Activated CD4-positive, alpha-beta T cell treated with anti-CD3 and anti-CD28 coated beads, Interleukin-2, amount 10 ng/mL, durations not matched to agents 7 days and 5 days (primary cell): ENCODE measurements around the gene RAB11FIP3. TPM values are rescaled to one million over a fixed set of nuclear protein-coding genes. Genes with fewer than 3 reads are reported as not detected.
"Not testable (repeated sequence)": the region's sequence is repeated elsewhere in the genome, so short reads cannot be mapped to it uniquely, and the experiment has no call there.

Experiments used
- CTCF ChIA-PET: fragments of 350-600 bp; sonication (Branson Sonifier 250); formaldehyde crosslinking; loops from one replicate; lab custom pipeline; 2021; ENCODE audit warnings: antibody characterized with exemption; lab: Charles Lee
- POLR2A ChIA-PET: fragments of 350-600 bp; sonication (Branson Sonifier 250); formaldehyde crosslinking; loops from one replicate; lab custom pipeline; 2021; ENCODE audit warnings: antibody characterized with exemption; lab: Charles Lee
- DNase-seq: peaks from one replicate; pipeline ENCODE4 v3.0.0-alpha.2; 2020
- H3K27ac Mint-ChIP-seq: one replicate; pipeline ENCODE4 v1.8.0; 2021; ENCODE audit warnings: mild to moderate bottlenecking, moderate library complexity, mixed read lengths
- H3K27me3 Mint-ChIP-seq: one replicate; pipeline ENCODE4 v1.8.0; 2021; ENCODE audit warnings: mixed read lengths
- H3K36me3 Mint-ChIP-seq: one replicate; pipeline ENCODE4 v1.8.0; 2021; ENCODE audit warnings: low read depth, mixed read lengths
- H3K4me1 Mint-ChIP-seq: one replicate; pipeline ENCODE4 v1.8.0; 2021; ENCODE audit warnings: mixed read lengths
- H3K4me3 Mint-ChIP-seq: one replicate; pipeline ENCODE4 v1.8.0; 2021; ENCODE audit warnings: mild to moderate bottlenecking, moderate library complexity, mixed read lengths
- H3K9me3 Mint-ChIP-seq: one replicate; pipeline ENCODE4 v1.8.0; 2021; ENCODE audit warnings: mixed read lengths
- total RNA-seq, 2 experiments: library from RNA; stranded (reverse); gene quantifications; one replicate each; pipeline ENCODE4 v1.2.3, GENCODE V29; 2021

Gene RAB11FIP3
- total RNA-seq, 2 experiments from 2014 or later, result 22.7 to 26.0 TPM

DNA sequence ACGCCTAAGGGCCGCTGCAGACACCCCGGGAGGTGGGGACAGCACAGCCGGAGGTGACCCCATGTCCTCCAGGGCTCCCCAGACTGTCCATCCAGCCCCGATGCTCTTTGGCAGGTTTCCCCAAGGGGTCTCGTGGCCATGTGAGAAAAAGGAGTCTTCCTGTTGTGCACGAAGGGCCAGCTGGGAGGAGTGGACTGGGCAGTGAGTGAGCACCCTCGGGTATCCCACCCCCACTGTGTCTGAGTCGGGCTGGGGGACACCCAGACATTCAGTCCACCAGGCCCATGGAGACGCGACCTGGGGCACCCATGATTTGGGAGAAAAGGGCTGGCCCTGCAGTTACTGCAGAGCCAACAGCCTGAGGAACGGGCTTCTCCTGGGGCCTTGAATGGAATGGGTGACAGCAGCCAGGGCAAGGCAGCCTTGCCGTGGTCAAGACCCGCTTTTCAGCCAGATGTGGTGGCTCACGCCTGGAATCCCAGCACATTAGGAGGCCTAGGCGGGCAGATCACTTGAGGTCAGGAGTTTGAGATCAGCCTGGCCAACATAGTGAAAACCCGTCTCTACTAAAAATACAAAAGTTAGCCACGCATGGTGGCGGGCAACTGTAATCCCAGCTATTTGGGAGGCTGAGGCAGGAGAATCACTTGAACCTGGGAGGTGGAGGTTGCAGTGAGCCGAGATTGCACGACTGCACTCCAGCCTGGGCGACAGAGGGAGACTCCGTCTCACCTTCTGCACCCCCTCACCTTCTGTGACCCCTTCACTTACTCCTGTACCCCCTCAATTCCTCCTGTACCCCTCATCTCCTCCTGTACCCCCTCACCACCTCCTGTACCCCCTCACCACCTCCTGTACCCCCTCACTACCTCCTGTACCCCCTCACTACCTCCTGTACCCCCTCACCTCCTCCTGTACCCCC is 78.0 kb downstream of the RAB11FIP3 start:
- Mint-ChIP-seq H3K4me1 (no peaks in the 10 kb centered on the region), H3K36me3 (peaks cover 1% of the 10 kb centered on the region), H3K4me3 (no peak overlapping the region), H3K9me3 (no peaks in the 10 kb centered on the region), H3K27me3 (no peaks in the 10 kb centered on the region), H3K27ac (no peak overlapping the region)
- POLR2A ChIA-PET, result no interaction called here
- no peak for DNase-seq
- CTCF ChIA-PET, result no interaction called here

DNA sequence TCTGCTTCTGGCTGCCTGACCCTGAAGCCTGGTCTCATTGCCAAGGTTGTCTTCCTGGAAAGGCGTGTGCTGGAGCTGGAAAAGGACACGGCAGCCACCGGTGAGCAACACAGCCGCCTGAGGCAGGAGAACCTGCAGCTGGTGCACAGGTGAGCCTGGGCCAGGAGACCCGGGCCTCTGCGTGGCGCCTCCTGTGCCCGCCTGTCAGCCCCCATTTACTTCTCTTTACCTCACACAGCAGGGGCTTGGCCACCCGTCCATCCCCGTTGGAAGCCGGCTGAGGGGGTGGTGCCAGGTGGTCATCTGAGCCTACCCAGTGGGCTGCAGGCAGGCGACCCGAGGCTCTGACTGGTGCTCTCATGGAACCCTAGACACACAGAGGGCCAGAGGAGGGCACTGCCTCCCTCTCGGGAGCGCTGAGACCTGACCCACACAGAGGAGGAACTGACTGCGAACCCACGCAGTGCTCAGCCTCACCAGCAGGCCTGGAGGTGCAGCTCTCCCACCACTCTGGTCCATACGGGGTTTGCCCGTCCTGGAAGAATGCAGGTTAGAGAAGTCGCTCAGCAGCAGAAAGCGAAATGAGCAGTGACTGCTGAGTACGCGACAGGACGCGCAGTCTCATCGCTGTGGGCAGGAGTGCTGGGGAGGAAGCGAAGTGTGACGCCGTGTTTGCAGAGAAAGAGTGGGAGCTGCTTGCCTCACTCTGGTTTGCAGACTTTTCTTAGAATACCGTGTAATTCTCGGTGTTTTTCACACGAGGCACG is 80.2 kb downstream of the RAB11FIP3 start:
- Mint-ChIP-seq H3K27ac (no peak overlapping the region), H3K4me1 (no peaks in the 10 kb centered on the region), H3K9me3 (no peaks in the 10 kb centered on the region), H3K27me3 (no peaks in the 10 kb centered on the region), H3K36me3 (no peaks in the 10 kb centered on the region), H3K4me3 (no peak overlapping the region)
- DNase-seq, result no peak
- POLR2A ChIA-PET, result no interaction called here
- CTCF ChIA-PET, result no interaction called here

DNA sequence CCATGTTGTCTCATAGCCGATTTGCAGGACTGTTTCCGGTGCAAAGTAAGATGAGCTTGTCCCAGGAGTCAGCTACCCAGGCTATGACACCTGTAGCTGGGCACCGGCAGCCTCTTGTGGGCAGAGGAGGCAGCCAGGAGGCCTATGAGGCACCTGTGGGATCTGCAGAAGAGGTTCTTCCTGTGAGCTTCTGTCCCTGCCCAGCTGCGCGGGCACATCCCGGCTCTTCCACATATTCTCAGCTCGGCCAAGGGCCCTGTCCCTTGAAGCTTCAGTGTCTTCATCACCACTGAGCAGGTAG is 80.7 kb downstream of the RAB11FIP3 start:
- H3K27me3 Mint-ChIP-seq, result no peaks in the 10 kb centered on the region
- H3K4me3 Mint-ChIP-seq, result no peak overlapping the region
- no peak for DNase-seq
- no peaks in the 10 kb centered on the region for H3K4me1 Mint-ChIP-seq
- no peaks in the 10 kb centered on the region for H3K9me3 Mint-ChIP-seq
- no peaks in the 10 kb centered on the region for H3K36me3 Mint-ChIP-seq
- POLR2A ChIA-PET, result no interaction called here
- CTCF ChIA-PET, result no interaction called here
- H3K27ac Mint-ChIP-seq, result no peak overlapping the region

DNA sequence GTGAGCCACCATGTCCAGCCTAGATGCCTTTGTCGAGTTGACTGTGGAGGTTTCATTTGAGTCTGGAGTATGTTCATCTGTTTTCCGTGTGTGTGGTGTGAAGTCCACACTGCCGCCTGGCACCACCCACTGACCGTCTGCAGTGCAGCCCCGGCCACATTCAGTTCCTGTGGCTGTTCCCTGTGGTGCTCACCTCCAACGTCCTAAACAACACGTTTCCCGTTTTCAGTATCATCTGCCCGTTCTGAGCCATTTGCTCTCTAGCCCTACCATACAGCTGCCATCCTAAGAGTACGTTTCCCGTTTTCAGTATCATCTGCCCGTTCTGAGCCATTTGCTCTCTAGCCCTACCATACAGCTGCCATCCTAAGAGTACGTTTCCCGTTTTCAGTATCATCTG is 82.1 kb downstream of the RAB11FIP3 start:
- H3K9me3 Mint-ChIP-seq, H3K27me3 Mint-ChIP-seq, POLR2A ChIA-PET, H3K27ac Mint-ChIP-seq, H3K4me1 Mint-ChIP-seq, H3K36me3 Mint-ChIP-seq, H3K4me3 Mint-ChIP-seq, CTCF ChIA-PET, DNase-seq: not testable (repeated sequence)

DNA sequence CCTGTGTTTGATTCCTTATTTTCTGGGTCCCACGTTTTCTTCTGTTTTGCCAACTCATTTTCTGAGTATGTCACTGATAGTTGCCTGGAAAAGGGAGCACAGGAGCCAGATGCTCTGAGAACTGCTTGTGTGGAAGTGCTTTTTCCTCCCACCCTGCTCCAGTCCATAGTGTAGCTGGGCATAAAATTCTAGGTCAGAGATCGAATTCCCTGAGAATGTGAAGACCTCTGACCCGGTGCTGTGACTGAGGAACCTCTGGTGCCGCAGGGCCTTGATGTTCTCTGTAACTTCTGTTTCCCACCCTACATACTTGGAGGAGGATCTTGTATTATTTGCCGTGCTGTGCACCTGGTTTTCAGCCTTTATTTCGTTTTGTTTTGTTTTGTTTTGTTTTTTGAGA is 82.5 kb downstream of the RAB11FIP3 start:
- ChIA-PET CTCF (no interaction called here), POLR2A (no interaction called here)
- H3K9me3 Mint-ChIP-seq, result no peaks in the 10 kb centered on the region
- DNase-seq, result no peak
- H3K36me3 Mint-ChIP-seq, result no peaks in the 10 kb centered on the region
- no peaks in the 10 kb centered on the region for H3K4me1 Mint-ChIP-seq
- H3K4me3 Mint-ChIP-seq, result no peak overlapping the region
- H3K27ac Mint-ChIP-seq, result no peak overlapping the region
- no peaks in the 10 kb centered on the region for H3K27me3 Mint-ChIP-seq

DNA sequence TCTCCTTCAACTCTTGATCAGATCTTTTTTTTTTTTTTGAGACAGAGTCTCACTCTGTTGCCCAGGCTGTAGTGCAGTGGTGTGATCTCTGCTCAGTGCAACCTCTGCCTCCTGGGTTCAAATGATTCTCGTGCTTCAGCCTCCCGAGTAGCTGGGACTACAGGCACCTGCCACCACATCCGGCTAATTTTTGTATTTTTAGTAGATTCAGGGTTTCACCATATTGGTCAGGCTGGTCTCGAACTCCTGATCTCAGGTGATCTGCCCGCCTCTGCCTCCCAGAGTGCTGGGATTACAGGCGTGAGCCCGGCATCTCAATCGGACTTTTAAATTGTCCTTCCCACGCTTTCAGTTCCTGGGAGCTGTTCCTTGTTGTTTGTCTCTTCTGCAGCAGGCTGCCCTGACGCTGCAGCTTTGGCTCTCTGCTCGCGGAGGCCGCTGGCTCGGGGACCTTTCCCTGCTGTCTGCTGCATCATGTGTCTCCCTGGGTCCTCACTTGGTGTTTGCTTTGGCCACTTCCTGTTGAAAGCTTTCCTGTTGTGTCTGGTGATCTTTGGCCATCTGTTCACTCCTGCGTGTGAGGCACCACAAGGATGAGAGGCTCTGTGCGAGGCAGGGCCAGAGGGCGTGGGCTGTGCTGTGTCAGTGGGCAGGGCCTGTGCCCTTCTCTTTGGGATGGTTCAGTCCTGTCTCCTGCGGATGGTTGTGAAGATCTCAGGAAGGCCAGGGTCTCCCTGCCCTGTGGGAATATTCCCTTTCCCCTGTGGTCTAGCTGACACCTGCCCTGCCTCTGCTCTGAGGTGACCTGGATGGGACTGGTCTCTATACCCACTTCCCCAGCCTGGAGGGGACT is 83.7 kb downstream of the RAB11FIP3 start:
- Mint-ChIP-seq H3K27ac (peak overlapping the region; percentile 26), H3K9me3 (no peaks in the 10 kb centered on the region), H3K36me3 (no peaks in the 10 kb centered on the region), H3K27me3 (no peaks in the 10 kb centered on the region), H3K4me1 (no peaks in the 10 kb centered on the region), H3K4me3 (no peak overlapping the region)
- DNase-seq, result no peak
- ChIA-PET CTCF (no interaction called here), POLR2A (no interaction called here)

DNA sequence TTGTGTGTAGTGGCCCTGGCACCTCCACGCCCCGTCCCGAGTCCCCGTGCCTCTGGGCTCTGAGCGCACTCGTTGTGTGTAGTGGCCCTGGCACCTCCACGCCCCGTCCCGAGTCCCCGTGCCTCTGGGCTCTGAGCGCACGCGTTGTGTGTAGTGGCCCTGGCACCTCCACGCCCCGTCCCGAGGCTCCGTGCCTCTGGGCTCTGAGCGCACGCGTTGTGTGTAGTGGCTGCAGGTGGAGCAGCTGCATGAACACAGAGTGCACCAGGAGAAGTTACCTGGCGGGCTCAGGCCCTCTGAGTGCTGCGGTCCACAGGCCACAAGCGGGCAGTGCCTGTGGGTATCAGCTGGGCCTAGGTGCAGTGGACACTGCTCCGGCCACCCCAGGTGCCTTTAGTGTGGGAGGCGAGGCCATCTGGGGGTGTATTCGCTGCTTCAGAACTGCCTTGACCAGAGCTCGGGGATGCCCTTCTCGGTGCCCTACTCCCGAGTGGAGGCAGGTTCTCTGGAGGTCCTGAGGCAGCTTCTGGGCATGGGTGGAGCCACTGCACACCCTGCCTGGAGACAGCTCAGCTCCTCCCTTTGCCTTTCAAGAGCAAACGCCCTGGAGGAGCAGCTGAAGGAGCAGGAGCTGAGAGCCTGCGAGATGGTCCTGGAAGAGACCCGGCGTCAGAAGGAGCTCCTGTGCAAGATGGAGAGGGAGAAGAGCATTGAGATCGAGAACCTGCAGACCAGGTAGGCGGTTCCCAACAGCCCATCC is 84.8 kb downstream of the RAB11FIP3 start:
- no peaks in the 10 kb centered on the region for H3K4me1 Mint-ChIP-seq
- POLR2A ChIA-PET, result no interaction called here
- no peaks in the 10 kb centered on the region for H3K9me3 Mint-ChIP-seq
- CTCF ChIA-PET, result interaction anchor here (0.8 kb wide), 1 partner anchor 9 kb away, joined by 3 read pairs; no protein-coding TSS in a partner anchor
- no peaks in the 10 kb centered on the region for H3K27me3 Mint-ChIP-seq
- H3K4me3 Mint-ChIP-seq, result no peak overlapping the region
- no peak for DNase-seq
- H3K27ac Mint-ChIP-seq, result no peak overlapping the region
- no peaks in the 10 kb centered on the region for H3K36me3 Mint-ChIP-seq

DNA sequence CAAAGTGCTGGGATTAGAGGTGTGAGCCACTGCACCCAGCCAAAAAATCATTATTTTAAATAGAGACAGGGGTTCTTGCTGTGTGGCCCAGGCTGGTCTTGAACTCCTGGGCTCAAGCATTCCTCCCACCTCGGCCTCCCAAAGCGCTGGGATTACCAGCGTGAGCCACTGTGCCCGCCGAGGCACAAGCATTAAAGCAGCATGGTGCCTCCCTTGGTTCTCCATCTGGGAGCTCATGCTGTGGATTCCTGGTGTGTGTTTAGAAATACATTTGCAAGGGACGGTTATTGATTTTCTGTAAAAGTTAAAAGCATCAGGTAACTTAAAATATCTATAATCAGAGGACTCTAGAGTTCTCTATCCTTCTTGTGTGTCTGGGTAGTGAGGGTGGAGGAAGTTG is 87.4 kb downstream of the RAB11FIP3 start:
- POLR2A ChIA-PET, result no interaction called here
- Mint-ChIP-seq H3K27me3 (no peaks in the 10 kb centered on the region), H3K4me3 (no peak overlapping the region), H3K9me3 (no peaks in the 10 kb centered on the region), H3K27ac (no peak overlapping the region), H3K4me1 (no peaks in the 10 kb centered on the region), H3K36me3 (peaks cover 3% of the 10 kb centered on the region)
- CTCF ChIA-PET, result interaction anchor here (0.8 kb wide), 1 partner anchor 76 kb away, joined by 3 read pairs; no protein-coding TSS in a partner anchor
- no peak for DNase-seq

DNA sequence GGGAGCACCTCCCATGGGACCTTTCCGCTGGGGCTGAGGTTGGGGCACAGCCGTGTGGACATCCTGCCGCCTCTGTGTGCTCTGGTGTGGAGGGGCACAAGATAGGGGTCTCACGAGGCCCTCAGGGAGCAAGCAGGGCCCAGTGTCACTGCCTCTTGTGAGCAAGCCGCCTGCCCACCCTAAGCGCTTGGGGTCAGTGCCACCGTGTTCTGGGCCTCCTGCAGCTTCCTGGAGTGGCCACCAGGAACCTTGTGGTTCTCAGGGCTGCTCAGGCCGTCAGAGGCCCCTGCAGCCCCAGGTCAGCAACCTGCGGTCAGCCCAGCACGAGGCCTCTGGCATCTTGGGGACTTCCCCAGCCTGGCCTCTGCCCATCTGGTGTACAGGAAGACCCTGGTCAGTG is 88.5 kb downstream of the RAB11FIP3 start:
- Mint-ChIP-seq H3K36me3 (peaks cover 3% of the 10 kb centered on the region), H3K4me1 (no peaks in the 10 kb centered on the region), H3K9me3 (no peaks in the 10 kb centered on the region), H3K4me3 (no peak overlapping the region), H3K27me3 (no peaks in the 10 kb centered on the region), H3K27ac (no peak overlapping the region)
- ChIA-PET POLR2A (no interaction called here), CTCF (no interaction called here)
- DNase-seq, result no peak

DNA sequence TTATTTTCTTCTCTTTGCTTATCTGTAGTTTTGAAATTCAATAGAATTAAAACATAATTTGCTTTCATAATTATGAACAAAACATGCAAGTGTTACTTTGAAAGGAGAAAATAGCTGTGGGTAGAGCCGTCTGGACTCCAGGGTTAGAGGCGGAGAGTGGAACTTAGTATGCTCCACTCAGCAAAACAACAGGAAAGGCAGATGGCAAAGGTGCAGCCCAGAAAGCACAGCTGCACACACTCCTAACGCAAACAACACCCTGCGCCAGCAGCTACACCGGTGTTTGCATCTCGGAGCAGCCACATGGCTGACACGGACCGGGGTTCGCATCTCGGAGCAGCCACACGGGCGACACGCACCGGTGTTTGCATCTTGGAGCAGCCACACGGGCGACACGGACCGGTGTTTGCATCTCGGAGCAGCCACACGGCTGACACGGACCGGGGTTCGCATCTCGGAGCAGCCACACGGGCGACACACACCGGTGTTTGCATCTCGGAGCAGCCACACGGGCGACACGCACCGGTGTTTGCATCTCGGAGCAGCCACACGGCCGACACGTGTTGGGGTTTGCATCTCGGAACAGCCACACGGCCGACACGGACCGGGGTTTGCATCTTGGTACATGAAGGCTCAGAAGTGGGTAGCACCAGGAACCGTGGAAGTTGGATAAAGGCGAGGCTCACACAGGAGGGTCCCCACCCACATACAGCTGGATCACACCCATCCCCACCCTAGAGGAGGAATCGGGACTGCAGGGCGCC is 89.9 kb downstream of the RAB11FIP3 start:
- no peak overlapping the region for H3K4me3 Mint-ChIP-seq
- no peak overlapping the region for H3K27ac Mint-ChIP-seq
- H3K4me1 Mint-ChIP-seq, result no peaks in the 10 kb centered on the region
- peaks cover 3% of the 10 kb centered on the region for H3K36me3 Mint-ChIP-seq
- ChIA-PET CTCF (interaction anchor here (0.6 kb wide), 1 partner anchor 962 kb away, joined by 4 read pairs; no protein-coding TSS in a partner anchor), POLR2A (no interaction called here)
- H3K27me3 Mint-ChIP-seq, result no peaks in the 10 kb centered on the region
- no peaks in the 10 kb centered on the region for H3K9me3 Mint-ChIP-seq
- DNase-seq, result no peak

DNA sequence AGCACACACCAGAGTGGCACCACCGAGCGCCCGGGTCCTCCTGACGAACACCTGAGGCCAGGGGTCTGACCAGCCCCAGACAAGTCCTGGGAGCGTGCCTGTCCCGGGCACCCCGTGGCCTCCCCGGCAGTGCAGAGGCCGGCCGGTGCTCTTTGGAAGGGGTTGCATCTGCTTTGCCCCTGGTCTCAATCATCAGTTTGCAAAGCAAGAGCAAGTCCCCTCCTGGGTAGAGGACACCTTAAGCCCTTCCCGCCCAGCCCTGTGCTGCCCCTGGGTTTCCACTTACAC is 90.4 kb downstream of the RAB11FIP3 start:
- Mint-ChIP-seq H3K9me3 (no peaks in the 10 kb centered on the region), H3K4me1 (no peaks in the 10 kb centered on the region), H3K27me3 (no peaks in the 10 kb centered on the region), H3K27ac (no peak overlapping the region), H3K4me3 (no peak overlapping the region), H3K36me3 (peaks cover 3% of the 10 kb centered on the region)
- ChIA-PET CTCF (no interaction called here), POLR2A (no interaction called here)
- no peak for DNase-seq

DNA sequence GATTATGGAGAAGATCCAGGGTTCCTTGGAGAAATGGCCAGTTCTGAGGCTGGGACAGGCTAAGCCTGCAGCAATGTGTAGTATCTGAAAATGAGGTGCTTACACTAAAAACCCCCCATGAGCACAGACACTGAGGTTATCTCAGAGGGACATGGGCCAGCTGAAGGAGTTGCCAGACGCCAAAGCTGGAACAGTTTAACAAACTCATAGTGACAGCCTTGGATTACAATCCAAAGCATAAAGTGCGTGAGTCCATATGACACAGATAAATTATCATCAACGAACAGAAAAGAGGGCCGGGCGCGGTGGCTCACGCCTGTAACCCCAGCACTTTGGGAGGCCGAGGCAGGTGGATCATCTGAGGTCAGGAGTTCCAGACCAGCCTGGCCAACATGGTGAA is 90.9 kb downstream of the RAB11FIP3 start:
- DNase-seq, result no peak
- Mint-ChIP-seq H3K9me3 (no peaks in the 10 kb centered on the region), H3K27me3 (no peaks in the 10 kb centered on the region), H3K4me1 (no peaks in the 10 kb centered on the region), H3K27ac (no peak overlapping the region), H3K36me3 (peaks cover 3% of the 10 kb centered on the region), H3K4me3 (no peak overlapping the region)
- CTCF ChIA-PET, result no interaction called here
- POLR2A ChIA-PET, result no interaction called here
